ENCODE measurements around the gene OSBPL9.
"Not testable (repeated sequence)": the region's sequence is repeated elsewhere in the genome, so short reads cannot be mapped to it uniquely, and the experiment has no call there.

The OSBPL9 gene

GRCh38 chr1:51794260-51794659 is 177.4 kb downstream of the OSBPL9 start:
- DNase-seq, result no peak

DNA sequence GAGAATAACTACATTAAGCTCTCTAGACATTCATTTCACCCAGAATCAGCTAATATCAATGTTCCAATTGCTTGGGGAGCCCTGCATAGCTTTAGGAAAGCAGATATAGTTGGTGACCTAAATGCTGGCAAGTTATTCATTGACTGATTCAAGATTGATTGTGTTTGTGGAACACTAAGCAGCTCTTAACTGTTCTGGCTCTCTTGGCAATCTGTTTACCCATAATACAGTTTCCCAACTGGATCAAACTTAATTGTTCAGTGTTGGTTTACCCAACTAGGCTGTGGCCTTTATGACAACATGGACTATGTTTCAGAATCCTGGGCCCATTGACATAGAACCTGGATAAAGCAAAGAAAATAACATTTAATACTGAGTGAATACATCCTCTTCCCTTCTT is 178.0 kb downstream of the OSBPL9 start:
- no peak for DNase-seq

- DNase-seq, result no peak
These were observed 182.5 kb downstream of the OSBPL9 start for GRCh38 chr1:51799372-51799771.

GRCh38 chr1:51814513-51814912 is 197.6 kb downstream of the OSBPL9 start:
- DNase-seq, result no peak

DNA sequence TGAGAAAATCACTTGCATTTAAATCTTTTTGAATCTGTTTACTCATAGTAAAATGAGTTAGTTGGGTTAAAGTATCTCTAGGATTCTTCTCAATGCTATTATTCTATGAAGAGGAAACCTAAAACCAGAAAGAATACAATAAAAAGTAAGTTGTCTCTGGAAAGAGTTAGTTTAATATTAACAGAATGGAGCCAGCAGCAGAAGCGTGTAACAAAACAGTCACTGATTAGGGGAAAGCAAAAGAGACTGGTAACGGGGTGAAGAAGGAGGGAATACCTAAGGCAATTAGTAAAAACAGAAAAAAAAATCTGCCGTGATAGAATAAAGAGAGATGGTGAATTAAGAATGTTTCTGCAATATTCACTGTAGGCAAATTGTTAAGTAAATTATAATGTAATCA is 201.6 kb downstream of the OSBPL9 start:
- no peak for DNase-seq

DNA sequence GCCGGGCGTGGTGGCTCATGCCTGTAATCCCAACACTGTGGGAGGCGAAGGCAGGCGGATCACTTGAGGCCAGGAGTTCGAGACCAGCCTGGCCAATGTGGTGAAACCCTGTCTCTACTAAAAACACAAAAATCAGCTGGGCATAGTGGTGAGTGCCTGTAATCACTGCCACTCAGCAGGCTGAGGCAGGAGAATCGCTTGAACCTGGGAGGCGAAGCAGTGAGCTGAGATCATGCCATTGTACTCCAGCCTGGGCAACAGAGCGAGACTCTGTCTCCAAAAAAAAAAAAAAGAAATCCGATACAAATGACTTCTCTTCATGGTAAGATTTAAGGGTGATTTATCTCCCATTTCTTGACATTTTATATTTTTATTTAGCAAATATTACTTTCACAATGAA is 202.1 kb downstream of the OSBPL9 start:
- not testable (repeated sequence) for DNase-seq

- DNase-seq, result no peak
These were observed 202.9 kb downstream of the OSBPL9 start for GRCh38 chr1:51819810-51820209.

DNA sequence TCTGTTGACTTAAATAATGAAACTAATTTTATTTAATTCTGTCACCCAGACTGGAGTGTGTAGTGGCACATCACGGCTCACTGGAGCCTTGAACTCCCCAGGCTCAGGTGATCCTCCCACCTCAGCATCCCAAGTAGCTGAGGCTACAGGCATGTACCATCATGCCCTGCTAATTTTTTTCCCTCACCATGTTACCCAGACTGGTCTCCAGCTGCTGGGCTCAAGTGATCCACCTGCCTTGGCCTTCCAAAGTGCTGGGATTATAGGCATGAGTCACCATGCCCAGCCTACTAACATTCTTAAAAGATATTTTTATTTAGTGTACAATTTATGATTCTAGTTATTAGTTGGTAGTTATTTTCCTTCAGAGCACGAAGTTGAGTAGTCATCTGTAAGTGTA is 212.2 kb downstream of the OSBPL9 start:
- DNase-seq, result no peak

- DNase-seq, result no peak
These were observed 216.8 kb downstream of the OSBPL9 start for GRCh38 chr1:51833700-51834099.

- DNase-seq, result no peak
These were observed 220.4 kb downstream of the OSBPL9 start for GRCh38 chr1:51837243-51837642.

All from activated gamma-delta T cell (primary cell).